Measurements from ENCODE around the gene PRIM2. TPM values are rescaled to one million over a fixed set of nuclear protein-coding genes. Genes with fewer than 3 reads are reported as not detected.

PRIM2 gene
- total and polyA plus RNA-seq, 9 of the 15 experiments (the other 6 are each of a cell fraction or from before 2014, with no cell fraction given), result 19.8 to 57.5 (median 33.4) TPM

- FAIRE-seq, result no peak
- no peak for ATAC-seq
- H3K27me3 ChIP-seq (ENCODE audit: control insufficient read depth in 2 of 2, insufficient read depth in 2 of 2, low read length in 2 of 2), result peaks cover 13 to 19% of the 10 kb centered on the region in 2 experiments; a peak in 4 of 5 replicates
- no peak for DNase-seq (ENCODE audit: extremely low read depth in 1 of 4, low spot score in 3 of 4)
- in situ Hi-C loops (cut with MboI), result loop anchor here (25.0 kb wide), 1 partner anchor 939 kb away; no protein-coding TSS in a partner anchor
- 8% methylated on average over 1 of the region's 1 CpG for WGBS (ENCODE audit: insufficient coverage, low coverage, missing lambda C conversion rate)
- no peaks in the 10 kb centered on the region for H3K4me1 ChIP-seq (replicated peaks in 1 of 2; ENCODE audit: control insufficient read depth in 2 of 2, insufficient read depth in 2 of 2, low read length in 2 of 2)
- no peak overlapping the region for H3K4me2 ChIP-seq (ENCODE audit: insufficient read depth, low read length)
- H3K79me2 ChIP-seq (ENCODE audit: control insufficient read depth, insufficient read depth, low read length), result no peaks in the 10 kb centered on the region
- H4K20me1 ChIP-seq (replicated peaks; ENCODE audit: control insufficient read depth, insufficient read depth, low read length), result no peaks in the 10 kb centered on the region
- ChIA-PET POLR2A (no interaction called here), CTCF (ENCODE audit: low intra/inter-chr PET ratio) (no interaction called here)
- H2AFZ ChIP-seq (ENCODE audit: low read depth, low read length), result no peak overlapping the region
- no peaks in the 10 kb centered on the region for H3K9me3 ChIP-seq (replicated peaks; ENCODE audit: control insufficient read depth, insufficient read depth, low read depth, low read length)
- TF ChIP-seq ZNF165 (CRISPR knock-in tag; IDR thresholded peaks at IDR 0.05; ENCODE audit: borderline replicate concordance) (no peak), ZNF175 (CRISPR knock-in tag; IDR thresholded peaks at IDR 0.05; ENCODE audit: low read depth) (no peak), GABPA (tag; conservative IDR thresholded peaks at IDR 0.05; ENCODE audit: low read depth) (no peak), KDM4B (IDR thresholded peaks at IDR 0.05; ENCODE audit: borderline replicate concordance in 2 of 2, low read depth in 1 of 2) (no peak), ZKSCAN8 (CRISPR knock-in tag; IDR thresholded peaks at IDR 0.05) (no peak), DACH1 (IDR thresholded peaks at IDR 0.05; ENCODE audit: partially characterized antibody) (no peak), HMBOX1 (IDR thresholded peaks at IDR 0.05) (no peak), ZC3H8 (IDR thresholded peaks at IDR 0.05) (no peak), TOE1 (IDR thresholded peaks at IDR 0.05; ENCODE audit: borderline replicate concordance) (no peak), TOE1 (CRISPR knock-in tag; IDR thresholded peaks at IDR 0.05; ENCODE audit: borderline replicate concordance, low read depth) (no peak)
- TF ChIP-seq, protein P1, sequence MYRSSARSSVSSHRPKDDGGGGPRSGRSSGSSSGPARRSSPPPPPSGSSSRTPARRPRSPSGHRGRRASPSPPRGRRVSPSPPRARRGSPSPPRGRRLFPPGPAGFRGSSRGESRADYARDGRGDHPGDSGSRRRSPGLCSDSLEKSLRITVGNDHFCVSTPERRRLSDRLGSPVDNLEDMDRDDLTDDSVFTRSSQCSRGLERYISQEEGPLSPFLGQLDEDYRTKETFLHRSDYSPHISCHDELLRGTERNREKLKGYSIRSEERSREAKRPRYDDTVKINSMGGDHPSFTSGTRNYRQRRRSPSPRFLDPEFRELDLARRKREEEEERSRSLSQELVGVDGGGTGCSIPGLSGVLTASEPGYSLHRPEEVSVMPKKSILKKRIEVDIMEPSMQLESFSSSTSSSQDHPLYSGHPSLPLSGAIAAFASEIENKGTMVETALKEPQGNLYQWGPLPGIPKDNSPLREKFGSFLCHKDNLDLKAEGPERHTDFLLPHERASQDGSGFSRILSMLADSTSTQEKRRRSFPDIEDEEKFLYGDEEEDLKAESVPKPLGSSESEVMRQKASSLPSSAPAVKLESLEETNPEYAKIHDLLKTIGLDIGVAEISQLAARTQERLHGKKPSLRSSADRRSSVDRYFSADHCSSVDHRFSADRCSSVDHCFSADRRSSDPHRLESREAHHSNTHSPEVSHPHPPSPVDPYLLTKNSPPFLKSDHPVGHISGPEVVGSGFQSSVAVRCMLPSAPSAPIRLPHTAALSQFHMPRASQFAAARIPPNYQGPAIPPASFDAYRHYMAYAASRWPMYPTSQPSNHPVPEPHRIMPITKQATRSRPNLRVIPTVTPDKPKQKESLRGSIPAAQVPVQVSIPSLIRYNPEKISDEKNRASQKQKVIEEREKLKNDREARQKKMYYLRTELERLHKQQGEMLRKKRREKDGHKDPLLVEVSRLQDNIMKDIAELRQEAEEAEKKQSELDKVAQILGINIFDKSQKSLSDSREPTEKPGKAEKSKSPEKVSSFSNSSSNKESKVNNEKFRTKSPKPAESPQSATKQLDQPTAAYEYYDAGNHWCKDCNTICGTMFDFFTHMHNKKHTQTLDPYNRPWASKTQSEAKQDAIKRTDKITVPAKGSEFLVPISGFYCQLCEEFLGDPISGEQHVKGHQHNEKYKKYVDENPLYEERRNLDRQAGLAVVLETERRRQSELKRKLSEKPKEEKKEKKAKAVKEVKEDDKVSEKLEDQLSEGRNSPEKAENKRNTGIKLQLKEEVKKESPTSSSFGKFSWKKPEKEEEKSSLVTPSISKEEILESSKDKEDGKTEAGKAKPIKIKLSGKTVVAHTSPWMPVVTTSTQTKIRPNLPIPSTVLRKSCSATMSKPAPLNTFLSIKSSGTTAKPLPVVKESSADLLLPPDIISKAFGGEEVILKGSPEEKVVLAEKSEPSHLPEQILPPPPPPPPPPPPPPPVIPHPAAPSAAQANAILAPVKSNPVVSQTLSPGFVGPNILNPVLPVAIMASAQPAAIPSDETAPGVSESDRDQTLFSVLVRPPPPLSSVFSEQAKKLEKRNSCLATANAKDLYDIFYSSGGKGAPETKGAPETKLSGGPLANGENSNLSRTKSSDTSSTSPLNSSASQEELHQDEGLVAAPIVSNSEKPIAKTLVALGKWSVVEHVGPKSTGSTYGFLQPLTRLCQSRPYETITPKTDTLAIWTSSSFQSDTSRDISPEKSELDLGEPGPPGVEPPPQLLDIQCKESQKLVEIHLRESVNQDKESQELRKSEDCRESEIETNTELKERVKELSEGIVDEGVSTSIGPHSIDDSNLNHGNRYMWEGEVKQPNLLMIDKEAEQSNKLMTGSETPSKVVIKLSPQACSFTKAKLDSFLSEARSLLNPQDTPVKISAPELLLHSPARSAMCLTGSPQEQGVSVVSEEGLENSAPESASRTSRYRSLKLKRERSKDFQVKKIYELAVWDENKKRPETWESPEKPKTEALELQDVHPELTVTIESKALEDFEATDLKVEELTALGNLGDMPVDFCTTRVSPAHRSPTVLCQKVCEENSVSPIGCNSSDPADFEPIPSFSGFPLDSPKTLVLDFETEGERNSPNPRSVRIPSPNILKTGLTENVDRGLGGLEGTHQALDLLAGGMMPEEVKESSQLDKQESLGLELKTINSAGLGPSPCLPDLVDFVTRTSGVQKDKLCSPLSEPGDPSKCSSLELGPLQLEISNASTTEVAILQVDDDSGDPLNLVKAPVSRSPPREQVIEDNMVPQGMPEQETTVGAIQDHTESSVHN (IDR thresholded peaks at IDR 0.05; ENCODE audit: borderline replicate concordance in 1 of 2, low read depth in 1 of 2), result no peak
- TF ChIP-seq, protein P2, sequence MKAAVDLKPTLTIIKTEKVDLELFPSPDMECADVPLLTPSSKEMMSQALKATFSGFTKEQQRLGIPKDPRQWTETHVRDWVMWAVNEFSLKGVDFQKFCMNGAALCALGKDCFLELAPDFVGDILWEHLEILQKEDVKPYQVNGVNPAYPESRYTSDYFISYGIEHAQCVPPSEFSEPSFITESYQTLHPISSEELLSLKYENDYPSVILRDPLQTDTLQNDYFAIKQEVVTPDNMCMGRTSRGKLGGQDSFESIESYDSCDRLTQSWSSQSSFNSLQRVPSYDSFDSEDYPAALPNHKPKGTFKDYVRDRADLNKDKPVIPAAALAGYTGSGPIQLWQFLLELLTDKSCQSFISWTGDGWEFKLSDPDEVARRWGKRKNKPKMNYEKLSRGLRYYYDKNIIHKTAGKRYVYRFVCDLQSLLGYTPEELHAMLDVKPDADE (conservative IDR thresholded peaks at IDR 0.05; ENCODE audit: control insufficient read depth, low read depth, low read length), result no peak
- no peaks in the 10 kb centered on the region for H3K9me1 ChIP-seq (ENCODE audit: control insufficient read depth, insufficient read depth, low read length)
- no peak overlapping the region for H3K4me3 ChIP-seq
- H3K27ac ChIP-seq (ENCODE audit: extremely low read depth, low read depth, low read length), result no peak overlapping the region
- no peaks in the 10 kb centered on the region for H3K36me3 ChIP-seq (ENCODE audit: control insufficient read depth, insufficient read depth, low read length)
- intact Hi-C loops (cut with micrococcal nuclease), result no loop called here
- no peak overlapping the region for H3K9ac ChIP-seq (ENCODE audit: insufficient read depth in 1 of 2, low read depth in 2 of 2, low read length in 2 of 2)
- no TSS peak for BruUV-seq (replicated peaks)
Measured at GRCh38 chr6:57301757-57302156, 15.7 kb upstream of the PRIM2 start.
